Common myeloid progenitor, CD34-positive (primary cell): Measurements from ENCODE around the gene AIMP2.

ENCODE experiments used
- CTCF ChIA-PET: fragments of 350-600 bp; sonication (Branson Sonifier 250); formaldehyde crosslinking; loops from one replicate; lab custom pipeline; 2021; ENCODE audit warnings: antibody characterized with exemption; lab: Charles Lee
- POLR2A ChIA-PET: fragments of 350-600 bp; sonication (Branson Sonifier 250); formaldehyde crosslinking; loops from one replicate; lab custom pipeline; 2021; ENCODE audit warnings: antibody characterized with exemption; lab: Charles Lee
- DNase-seq, 3 donors: peaks; one replicate each; pipeline versions ENCODE4 v3.0.0 to v3.0.0-alpha.2; 2013
- H3K27ac ChIP-seq, 2 experiments: 1 replicate in 1 of 2; 2 replicates in 1 of 2; pipeline ENCODE4 v1.7.0; 2013; ENCODE audit warnings: inconsistent platforms in 2 of 2, low read length in 2 of 2, mild to moderate bottlenecking in 2 of 2, low read depth in 1 of 2, moderate library complexity in 1 of 2; ENCODE audit not compliant: severe bottlenecking in 2 of 2, insufficient read depth in 1 of 2, poor library complexity in 1 of 2
- H3K27me3 ChIP-seq, 5 experiments: replicated peaks in 2 of 5; 1 replicate in 3 of 5; 2 replicates in 2 of 5; pipeline versions ENCODE4 v1.6.1 to v1.7.0; 2013; ENCODE audit warnings: low read length in 4 of 5, mild to moderate bottlenecking in 2 of 5, moderate library complexity in 2 of 5, inconsistent platforms in 1 of 5; ENCODE audit not compliant: insufficient read depth in 5 of 5, control insufficient read depth in 4 of 5
- H3K36me3 ChIP-seq, 4 experiments: 1 replicate in 2 of 4; 2 replicates in 2 of 4; pipeline versions ENCODE4 v1.6.1 to v1.7.0; 2013; ENCODE audit warnings: low read length in 3 of 4, control low read depth in 1 of 4, mild to moderate bottlenecking in 1 of 4; ENCODE audit not compliant: control insufficient read depth in 4 of 4, insufficient read depth in 4 of 4
- H3K4me1 ChIP-seq, 4 experiments: 1 replicate in 3 of 4; 2 replicates in 1 of 4; pipeline versions ENCODE4 v1.6.1 to v1.7.1; 2013; ENCODE audit warnings: low read length in 3 of 4, mild to moderate bottlenecking in 3 of 4, control low read depth in 1 of 4, inconsistent platforms in 1 of 4, moderate library complexity in 1 of 4; ENCODE audit not compliant: control insufficient read depth in 4 of 4, insufficient read depth in 4 of 4; ENCODE audit errors: control extremely low read depth in 1 of 4
- H3K4me3 ChIP-seq, 7 experiments: 1 replicate in 4 of 7; 2 replicates in 3 of 7; pipeline versions ENCODE4 v1.5.1 to v1.7.0; 2013; ENCODE audit warnings: mild to moderate bottlenecking in 7 of 7, low read length in 6 of 7, moderate library complexity in 6 of 7, inconsistent platforms in 2 of 7, low read depth in 2 of 7, control low read depth in 1 of 7; ENCODE audit not compliant: insufficient read depth in 4 of 7, control insufficient read depth in 1 of 7; ENCODE audit errors: extremely low read depth in 1 of 7
- H3K9me3 ChIP-seq, 5 experiments: 1 replicate in 4 of 5; 2 replicates in 1 of 5; pipeline versions ENCODE4 v1.6.1 to v1.7.1; 2013; ENCODE audit warnings: low read length in 4 of 5, mild to moderate bottlenecking in 2 of 5, inconsistent platforms in 1 of 5, low read depth in 1 of 5, moderate library complexity in 1 of 5; ENCODE audit not compliant: control insufficient read depth in 4 of 5, insufficient read depth in 2 of 5; ENCODE audit errors: control extremely low read depth in 1 of 5
- WGBS: methylation state at CpG from one replicate; pipeline ENCODE4 v1.1.5; 2013; ENCODE audit not compliant: insufficient coverage; 5-methylcytosine and 5-hydroxymethylcytosine counted together

The AIMP2 gene

GRCh38 chr7:6012355-6013104, 3.5 kb downstream of the AIMP2 start:
- peaks cover 9 to 43% (median 23%) of the 10 kb centered on the region in 4 experiments for H3K36me3 ChIP-seq
- peaks cover 2 to 19% (median 14%) of the 10 kb centered on the region in 4 experiments for H3K4me1 ChIP-seq
- 97% methylated on average over 13 of the region's 14 CpGs for WGBS
- no peak for DNase-seq
- no peaks in the 10 kb centered on the region for H3K27me3 ChIP-seq
- no peak overlapping the region for H3K27ac ChIP-seq
- H3K9me3 ChIP-seq, result no peaks in the 10 kb centered on the region
- POLR2A ChIA-PET, result no interaction called here
- H3K4me3 ChIP-seq, result no peak overlapping the region
- CTCF ChIA-PET, result no interaction called here

GRCh38 chr7:6015917-6016652, 7.0 kb downstream of the AIMP2 start:
- Histone ChIP-seq H3K9me3 (no peaks in the 10 kb centered on the region), H3K27me3 (no peaks in the 10 kb centered on the region), H3K4me3 (no peak overlapping the region), H3K36me3 (peaks cover 15 to 62% (median 44%) of the 10 kb centered on the region in 4 experiments), H3K27ac (peak overlapping the region in 1 of 2 experiments; percentile 28), H3K4me1 (peaks cover 0 to 1% (median 0%) of the 10 kb centered on the region in 4 experiments)
- ChIA-PET POLR2A (interaction anchor here (0.6 kb wide), 1 partner anchor 424 kb away, joined by 4 read pairs; no protein-coding TSS in a partner anchor), CTCF (interaction anchor here (0.7 to 1.7 kb wide), 4 partner anchors 8 to 92 kb away, joined by 3 to 8 read pairs (median 5); no protein-coding TSS in a partner anchor)
- DNase-seq, result no peak
- WGBS, result 95% methylated on average over 7 of the region's 8 CpGs

GRCh38 chr7:6016653-6016966, 7.5 kb downstream of the AIMP2 start:
- WGBS, result 100% methylated on average over 8 of the region's 8 CpGs
- peaks cover 17 to 62% (median 46%) of the 10 kb centered on the region in 4 experiments for H3K36me3 ChIP-seq
- H3K9me3 ChIP-seq, result no peaks in the 10 kb centered on the region
- ChIA-PET POLR2A (interaction anchor here (0.6 kb wide), 1 partner anchor 424 kb away, joined by 4 read pairs; no protein-coding TSS in a partner anchor), CTCF (interaction anchor here (0.8 kb wide), 1 partner anchor 18 kb away, joined by 3 read pairs; no protein-coding TSS in a partner anchor)
- H3K27me3 ChIP-seq, result no peaks in the 10 kb centered on the region
- peak overlapping the region in 1 of 2 experiments; percentile 28 for H3K27ac ChIP-seq
- no peak overlapping the region for H3K4me3 ChIP-seq
- no peaks in the 10 kb centered on the region for H3K4me1 ChIP-seq
- no peak for DNase-seq

GRCh38 chr7:6020371-6021286, 11.6 kb downstream of the AIMP2 start:
- Histone ChIP-seq H3K36me3 (peaks cover 19 to 85% (median 64%) of the 10 kb centered on the region in 4 experiments), H3K27ac (no peak overlapping the region), H3K27me3 (no peaks in the 10 kb centered on the region), H3K4me3 (no peak overlapping the region), H3K9me3 (no peaks in the 10 kb centered on the region), H3K4me1 (peaks cover 0 to 9% (median 3%) of the 10 kb centered on the region in 4 experiments)
- ChIA-PET POLR2A (no interaction called here), CTCF (interaction anchor here (0.8 to 1.0 kb wide), 3 partner anchors 11 to 23 kb away, joined by 3 to 5 read pairs (median 3); no protein-coding TSS in a partner anchor)
- 99% methylated on average over 8 of the region's 11 CpGs for WGBS
- DNase-seq, result no peak

GRCh38 chr7:6022707-6023106, 13.6 kb downstream of the AIMP2 start:
- DNase-seq, result no peak
- H3K27me3 ChIP-seq, result no peaks in the 10 kb centered on the region
- 89% methylated on average over 1 of the region's 3 CpGs for WGBS
- ChIA-PET POLR2A (no interaction called here), CTCF (no interaction called here)
- H3K4me1 ChIP-seq, result peaks cover 7 to 28% (median 19%) of the 10 kb centered on the region in 4 experiments
- no peak overlapping the region for H3K4me3 ChIP-seq
- H3K9me3 ChIP-seq, result no peaks in the 10 kb centered on the region
- peaks cover 16 to 85% (median 51%) of the 10 kb centered on the region in 4 experiments for H3K36me3 ChIP-seq
- H3K27ac ChIP-seq, result no peak overlapping the region

- H3K36me3 ChIP-seq, result peaks cover 21 to 89% (median 52%) of the 10 kb centered on the region in 4 experiments
- H3K9me3 ChIP-seq, result no peaks in the 10 kb centered on the region
- H3K27ac ChIP-seq, result peak overlapping the region in 1 of 2 experiments; percentile 65
- POLR2A ChIA-PET, result no interaction called here
- no peak overlapping the region for H3K4me3 ChIP-seq
- DNase-seq, result peak; percentile 65 to 85 (median 73)
- no peaks in the 10 kb centered on the region for H3K27me3 ChIP-seq
- WGBS, result 54% methylated on average over 7 of the region's 7 CpGs
- CTCF ChIA-PET, result interaction anchor here (1.2 to 1.7 kb wide), 4 partner anchors 9 to 110 kb away, joined by 4 to 7 read pairs (median 4); no protein-coding TSS in a partner anchor
- H3K4me1 ChIP-seq, result peaks cover 7 to 28% (median 19%) of the 10 kb centered on the region in 4 experiments
Observed at GRCh38 chr7:6023974-6024435, 14.9 kb downstream of the AIMP2 start.
